HepG2 (cell line): ENCODE data around the gene CXCR1. TPM values are rescaled to one million over a fixed set of nuclear protein-coding genes. Genes with fewer than 3 reads are reported as not detected.

Experiments
- ATAC-seq: fragments of 200-7000 bp; cut with Tn5 transposase; 3 replicates; pipeline ENCODE4 v1.9.1; 2020; ENCODE audit warnings: mild to moderate bottlenecking, moderate library complexity
- BruUV-seq: library from RNA; stranded (reverse); fragments of 400-500 nt; replicated peaks from 2 replicates; lab custom pipeline; 2021; lab: Mats Ljungman, UMichigan
- CTCF ChIA-PET: fragments of 300-600 bp; formaldehyde crosslinking; extraction: SDS; loops from one replicate; lab custom pipeline; 2021; ENCODE audit warnings: low total read pairs, inconsistent platforms, low intra/inter-chr PET ratio; lab: Yijun Ruan, JAX
- POLR2A ChIA-PET: fragments of 350-600 bp; sonication (Branson Sonifier 250); formaldehyde crosslinking; loops from one replicate; lab custom pipeline; 2020; ENCODE audit warnings: antibody characterized with exemption, inconsistent platforms; lab: Yijun Ruan, JAX
- DNase-seq: peaks from one replicate; pipeline ENCODE4 v3.0.0-alpha.2; 2015; ENCODE audit warnings: low spot score
- FAIRE-seq: peaks from 3 replicates; lab custom pipeline; 2011; peaks lifted over from hg19 to GRCh38; lab: Jason Lieb, UNC
- H2AFZ ChIP-seq: one replicate; pipeline ENCODE4 v1.6.1; 2011; ENCODE audit warnings: low read length, inconsistent platforms
- H3K27ac ChIP-seq: fragments of 300-600 bp; 3 replicates; pipeline ENCODE4 v1.8.0; 2011; ENCODE audit warnings: mixed run types, mild to moderate bottlenecking, mixed read lengths, low read length, inconsistent platforms; ENCODE audit not compliant: insufficient read depth; ENCODE audit errors: extremely low read length
- H3K27me3 ChIP-seq, 2 experiments: fragments of 200-600 bp in 1 of 2; 2 replicates in 1 of 2; 3 replicates in 1 of 2; pipeline versions ENCODE4 v1.6.0 to v1.8.0; 2011; ENCODE audit warnings: low read length in 2 of 2, mild to moderate bottlenecking in 2 of 2, moderate library complexity in 2 of 2, inconsistent platforms in 1 of 2; ENCODE audit not compliant: insufficient read depth in 2 of 2, control insufficient read depth in 1 of 2
- H3K36me3 ChIP-seq, 2 experiments: fragments of 200-600 bp in 1 of 2; replicated peaks in 1 of 2; 2 replicates in 1 of 2; 3 replicates in 1 of 2; pipeline versions ENCODE4 v1.5.1 to v1.8.0; 2011; ENCODE audit warnings: low read length in 2 of 2, inconsistent platforms in 1 of 2; ENCODE audit not compliant: insufficient read depth in 2 of 2, control insufficient read depth in 1 of 2
- H3K4me1 ChIP-seq: 2 replicates; pipeline ENCODE4 v1.5.1; 2012; ENCODE audit warnings: low read length, inconsistent platforms; ENCODE audit not compliant: insufficient read depth
- H3K4me2 ChIP-seq: 2 replicates; pipeline ENCODE4 v1.6.0; 2011; ENCODE audit warnings: low read depth, low read length, inconsistent platforms
- H3K4me3 ChIP-seq, 3 experiments: fragments of 200-600 bp in 1 of 3; sonication (generic), shearing (Covaris generic) in 1 of 3; replicated peaks in 1 of 3; 2 replicates each; pipeline ENCODE4 v1.5.1; 2011 to 2016; ENCODE audit warnings: low read length in 3 of 3, inconsistent platforms in 2 of 3, low read depth in 2 of 3, mild to moderate bottlenecking in 2 of 3, control low read depth in 1 of 3, mixed read lengths in 1 of 3; ENCODE audit not compliant: insufficient read depth in 1 of 3
- H3K79me2 ChIP-seq: one replicate; pipeline ENCODE4 v1.6.1; 2011; ENCODE audit warnings: low read length, inconsistent platforms; ENCODE audit not compliant: insufficient read depth
- H3K9ac ChIP-seq: 2 replicates; pipeline ENCODE4 v1.6.0; 2011; ENCODE audit warnings: mild to moderate bottlenecking, low read depth, low read length, inconsistent platforms; ENCODE audit not compliant: insufficient read depth
- H3K9me3 ChIP-seq: 2 replicates; pipeline ENCODE4 v1.5.1; 2012; ENCODE audit warnings: mild to moderate bottlenecking, low read length
- H4K20me1 ChIP-seq: 2 replicates; pipeline ENCODE4 v1.6.0; 2011; ENCODE audit warnings: inconsistent platforms, mild to moderate bottlenecking, low read length, moderate library complexity; ENCODE audit not compliant: insufficient read depth
- AHR ChIP-seq: IDR thresholded peaks from 2 replicates; pipeline ENCODE4 v1.6.1; 2018; ENCODE audit warnings: missing genetic modification reagents, missing compliant biosample characterization
- FOXC1 ChIP-seq: sonication (generic); formaldehyde crosslinking; IDR thresholded peaks from 2 replicates; pipeline ENCODE4 v1.8.0; 2022; ENCODE audit warnings: mild to moderate bottlenecking, missing genetic modification reagents, borderline replicate concordance
- LCORL ChIP-seq, 2 experiments: fragments of 450-650 bp in 1 of 2; sonication (generic) in 1 of 2; formaldehyde crosslinking in 1 of 2; IDR thresholded peaks; 2 replicates each; pipeline versions ENCODE4 v1.5.0 to v1.6.1; 2017 to 2020; ENCODE audit warnings: antibody characterized with exemption in 1 of 2, missing genetic modification reagents in 1 of 2
- MXD4 ChIP-seq: IDR thresholded peaks from 2 replicates; pipeline ENCODE4 v1.6.1; 2016; ENCODE audit warnings: mild to moderate bottlenecking, missing biosample characterization, missing genetic modification reagents
- POLR2AphosphoS5 ChIP-seq: IDR thresholded peaks from 2 replicates; pipeline ENCODE4 v1.6.1; 2012; ENCODE audit warnings: low read depth, low read length
- SMYD3 ChIP-seq: sonication (generic); formaldehyde crosslinking; IDR thresholded peaks from 2 replicates; pipeline ENCODE4 v1.8.1; 2023; ENCODE audit warnings: mild to moderate bottlenecking, missing genetic modification reagents
- ZFP41 ChIP-seq: sonication (generic); formaldehyde crosslinking; IDR thresholded peaks from 2 replicates; pipeline ENCODE4 v1.4.0; 2020; ENCODE audit warnings: mild to moderate bottlenecking, missing genetic modification reagents, borderline replicate concordance
- ZNF260 ChIP-seq: sonication (generic); formaldehyde crosslinking; IDR thresholded peaks from 2 replicates; pipeline ENCODE4 v1.4.0; 2020; ENCODE audit warnings: missing genetic modification reagents, low read depth, mild to moderate bottlenecking, borderline replicate concordance
- ZNF629 ChIP-seq: sonication (generic); formaldehyde crosslinking; conservative IDR thresholded peaks from 2 replicates; pipeline ENCODE4 v1.5.0; 2020; ENCODE audit warnings: missing genetic modification reagents
- ZNF660 ChIP-seq: sonication (generic); formaldehyde crosslinking; IDR thresholded peaks from 2 replicates; pipeline ENCODE4 v1.5.1; 2020; ENCODE audit warnings: mild to moderate bottlenecking, low read depth, missing genetic modification reagents, borderline replicate concordance
- ZNF7 ChIP-seq: IDR thresholded peaks from 2 replicates; pipeline ENCODE4 v1.6.1; 2016; ENCODE audit warnings: missing biosample characterization, missing genetic modification reagents
- ZZZ3 ChIP-seq: sonication (generic); formaldehyde crosslinking; IDR thresholded peaks from 2 replicates; pipeline ENCODE4 v1.4.0; 2020; ENCODE audit warnings: missing genetic modification reagents, mild to moderate bottlenecking, borderline replicate concordance
- WGBS: methylation state at CpG from one replicate; pipeline ENCODE4 v1.1.6; 2017; ENCODE audit warnings: low lambda C conversion rate; 5-methylcytosine and 5-hydroxymethylcytosine counted together
- in situ Hi-C: cut with HindIII; loops from 2 replicates; pipeline ENCODE4 v1.10.0; 2017; ENCODE audit warnings: low pct_unique_long_range_greater_than_20kb; ENCODE audit not compliant: extremely low pct_ligation_motif_present
- intact Hi-C: fragments of 100-400 bp; cut with micrococcal nuclease; formaldehyde crosslinking; loops from one replicate; pipeline ENCODE4 v1.10.0; 2022; ENCODE audit not compliant: unreplicated experiment
- polyA plus RNA-seq, 8 experiments: library from polyadenylated mRNA; depleted of rRNA in 3 of 8; stranded (reverse) in 7 of 8; unstranded in 1 of 8; fragments of >200 nt; fragmentation: Illumina TruSeq in 4 of 8; extraction: Trizol in 4 of 8; gene quantifications; 2 replicates each; pipeline versions ENCODE4 v1.2.1 to v1.2.3, GENCODE V29; 2011 to 2016; ENCODE audit warnings: low read depth in 4 of 8, missing spikeins in 1 of 8, mixed read lengths in 1 of 8; ENCODE audit not compliant: insufficient read depth in 1 of 8
- total RNA-seq, 5 experiments: library from RNA; depleted of rRNA; stranded (reverse); fragments of >200 nt; fragmentation: Illumina TruSeq; extraction: Trizol; gene quantifications; 2 replicates each; pipeline ENCODE4 v1.2.3, GENCODE V29; 2016; ENCODE audit warnings: low read depth in 1 of 5
- TF ChIP-seq, protein P1 (sequence below): sonication (generic); formaldehyde crosslinking; conservative IDR thresholded peaks from 2 replicates; pipeline ENCODE4 v1.8.0; 2022; ENCODE audit warnings: missing genetic modification reagents
- TF ChIP-seq, protein P2 (sequence below): sonication (generic); formaldehyde crosslinking; IDR thresholded peaks from 2 replicates; pipeline ENCODE4 v1.4.0; 2020; ENCODE audit warnings: missing genetic modification reagents, borderline replicate concordance

The CXCR1 gene
- total and polyA plus RNA-seq, 2 of the 13 experiments (the other 11 are each of a cell fraction or from before 2014, with no cell fraction given): not detected

DNA sequence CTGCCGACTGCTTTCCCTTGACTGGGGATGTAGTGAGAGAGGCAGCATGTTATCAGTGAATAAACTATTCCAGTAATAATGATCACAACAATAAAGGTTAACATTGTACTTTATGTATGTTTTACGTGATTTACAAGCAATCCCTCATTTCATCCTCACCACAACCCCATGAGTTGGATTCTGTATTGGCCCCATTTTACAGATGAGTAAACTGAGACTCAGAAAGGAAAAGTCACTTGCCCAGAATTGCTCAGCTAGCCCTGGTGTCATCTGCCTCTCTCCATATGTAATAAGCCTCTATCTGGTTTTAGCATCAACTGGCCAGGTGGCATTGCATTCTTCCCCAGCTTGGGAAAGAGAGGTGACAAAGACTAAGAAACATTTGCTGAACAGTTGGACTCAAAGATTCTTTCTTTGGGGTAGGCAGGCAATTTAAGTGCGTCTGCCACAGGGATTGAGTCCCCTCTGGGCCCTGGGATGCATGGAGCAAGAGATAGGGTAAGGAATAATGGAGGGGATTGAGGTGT lies 38.8 kb downstream of the CXCR1 start:
- H3K9ac ChIP-seq: no peak overlapping the region
- H2AFZ ChIP-seq: no peak overlapping the region
- ATAC-seq: no peak
- H4K20me1 ChIP-seq: no peaks in the 10 kb centered on the region
- no peaks in the 10 kb centered on the region for H3K4me1 ChIP-seq
- POLR2A ChIA-PET: no interaction called here
- H3K36me3 ChIP-seq: no peaks in the 10 kb centered on the region
- intact Hi-C loops (no loop called here), in situ Hi-C loops (no loop called here)
- TF ChIP-seq ZNF629 (CRISPR knock-in tag) (peak; percentile 76), FOXC1 (no peak)
- TF ChIP-seq, all 625 proteins: peak for 1
- no peaks in the 10 kb centered on the region for H3K9me3 ChIP-seq
- no peak for FAIRE-seq
- WGBS: 16% methylated on average over 3 of the region's 3 CpGs
- no peak overlapping the region for H3K4me2 ChIP-seq
- no peaks in the 10 kb centered on the region for H3K79me2 ChIP-seq
- peaks cover 3 to 46% of the 10 kb centered on the region in 2 experiments for H3K27me3 ChIP-seq
- H3K27ac ChIP-seq: no peak overlapping the region
- no peak for DNase-seq
- no TSS peak for BruUV-seq
- CTCF ChIA-PET: no interaction called here
- H3K4me3 ChIP-seq: no peak overlapping the region

DNA sequence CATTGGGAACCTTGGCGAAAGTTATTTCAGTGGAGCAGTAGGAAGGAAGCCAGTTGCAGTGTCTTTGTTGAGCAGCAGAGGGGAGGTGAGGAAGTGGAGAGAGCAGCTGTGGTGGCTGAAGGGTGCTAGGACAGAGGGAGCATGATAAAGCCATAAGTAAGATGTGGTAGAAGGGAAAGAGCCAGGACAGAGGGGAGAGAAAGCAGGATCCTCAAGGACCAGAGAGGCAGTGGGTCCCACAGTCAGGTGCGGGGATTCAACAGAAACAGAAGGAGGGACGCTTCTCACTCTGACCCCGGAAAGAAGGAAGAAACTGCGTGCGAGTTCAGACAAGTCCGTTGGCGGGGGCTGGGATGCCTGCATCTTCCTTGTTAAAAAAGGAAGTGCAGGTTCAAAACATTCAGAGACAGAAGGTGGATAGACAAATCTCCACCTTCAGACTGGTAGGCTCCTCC lies 41.1 kb downstream of the CXCR1 start, which contains the start of gene CXCR2:
CXCR2 (plus strand) TSS at position 403 of the 455 bp plus-strand sequence. CDS start 8,774 bp downstream, outside the sequence.
- no peak within 1 kb of the TSS for H3K4me2 ChIP-seq
- CTCF ChIA-PET: no interaction called here
- TF ChIP-seq ZFP41 (CRISPR knock-in tag): no peak
- no peak for TF ChIP-seq ZNF660
- TF ChIP-seq, protein P1, sequence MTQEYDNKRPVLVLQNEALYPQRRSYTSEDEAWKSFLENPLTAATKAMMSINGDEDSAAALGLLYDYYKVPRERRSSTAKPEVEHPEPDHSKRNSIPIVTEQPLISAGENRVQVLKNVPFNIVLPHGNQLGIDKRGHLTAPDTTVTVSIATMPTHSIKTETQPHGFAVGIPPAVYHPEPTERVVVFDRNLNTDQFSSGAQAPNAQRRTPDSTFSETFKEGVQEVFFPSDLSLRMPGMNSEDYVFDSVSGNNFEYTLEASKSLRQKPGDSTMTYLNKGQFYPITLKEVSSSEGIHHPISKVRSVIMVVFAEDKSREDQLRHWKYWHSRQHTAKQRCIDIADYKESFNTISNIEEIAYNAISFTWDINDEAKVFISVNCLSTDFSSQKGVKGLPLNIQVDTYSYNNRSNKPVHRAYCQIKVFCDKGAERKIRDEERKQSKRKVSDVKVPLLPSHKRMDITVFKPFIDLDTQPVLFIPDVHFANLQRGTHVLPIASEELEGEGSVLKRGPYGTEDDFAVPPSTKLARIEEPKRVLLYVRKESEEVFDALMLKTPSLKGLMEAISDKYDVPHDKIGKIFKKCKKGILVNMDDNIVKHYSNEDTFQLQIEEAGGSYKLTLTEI (CRISPR knock-in tag): no peak
- TF ChIP-seq ZNF7: no peak
- TF ChIP-seq AHR (CRISPR knock-in tag): no peak
- TF ChIP-seq POLR2AphosphoS5: no peak
- no peak for TF ChIP-seq LCORL (IDR thresholded peaks at IDR 0.05)
- no peak for TF ChIP-seq LCORL (CRISPR knock-in tag; IDR thresholded peaks at IDR 0.05)
- no peak for TF ChIP-seq ZNF260 (CRISPR knock-in tag)
- no peak for TF ChIP-seq MXD4 (CRISPR knock-in tag)
- TF ChIP-seq, protein P2, sequence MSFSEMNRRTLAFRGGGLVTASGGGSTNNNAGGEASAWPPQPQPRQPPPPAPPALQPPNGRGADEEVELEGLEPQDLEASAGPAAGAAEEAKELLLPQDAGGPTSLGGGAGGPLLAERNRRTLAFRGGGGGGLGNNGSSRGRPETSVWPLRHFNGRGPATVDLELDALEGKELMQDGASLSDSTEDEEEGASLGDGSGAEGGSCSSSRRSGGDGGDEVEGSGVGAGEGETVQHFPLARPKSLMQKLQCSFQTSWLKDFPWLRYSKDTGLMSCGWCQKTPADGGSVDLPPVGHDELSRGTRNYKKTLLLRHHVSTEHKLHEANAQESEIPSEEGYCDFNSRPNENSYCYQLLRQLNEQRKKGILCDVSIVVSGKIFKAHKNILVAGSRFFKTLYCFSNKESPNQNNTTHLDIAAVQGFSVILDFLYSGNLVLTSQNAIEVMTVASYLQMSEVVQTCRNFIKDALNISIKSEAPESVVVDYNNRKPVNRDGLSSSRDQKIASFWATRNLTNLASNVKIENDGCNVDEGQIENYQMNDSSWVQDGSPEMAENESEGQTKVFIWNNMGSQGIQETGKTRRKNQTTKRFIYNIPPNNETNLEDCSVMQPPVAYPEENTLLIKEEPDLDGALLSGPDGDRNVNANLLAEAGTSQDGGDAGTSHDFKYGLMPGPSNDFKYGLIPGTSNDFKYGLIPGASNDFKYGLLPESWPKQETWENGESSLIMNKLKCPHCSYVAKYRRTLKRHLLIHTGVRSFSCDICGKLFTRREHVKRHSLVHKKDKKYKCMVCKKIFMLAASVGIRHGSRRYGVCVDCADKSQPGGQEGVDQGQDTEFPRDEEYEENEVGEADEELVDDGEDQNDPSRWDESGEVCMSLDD (CRISPR knock-in tag): no peak
- TF ChIP-seq ZZZ3 (CRISPR knock-in tag): no peak
- TF ChIP-seq SMYD3 (CRISPR knock-in tag): no peak

More for the DNA sequence above, 41.1 kb downstream of the CXCR1 start, which contains the start of gene CXCR2:
- no peaks in the 10 kb centered on the region for H3K79me2 ChIP-seq
- no peaks in the 10 kb centered on the region for H3K36me3 ChIP-seq
- H3K27ac ChIP-seq: no peak within 1 kb of the TSS
- 33% methylated on average over 8 of the region's 8 CpGs for WGBS
- peaks cover 1 to 42% of the 10 kb centered on the region in 2 experiments for H3K27me3 ChIP-seq
- H3K9me3 ChIP-seq: no peaks in the 10 kb centered on the region
- in situ Hi-C loops (no loop called here), intact Hi-C loops (no loop called here)
- no peak within 1 kb of the TSS for H2AFZ ChIP-seq
- no TSS peak for BruUV-seq
- H3K4me3 ChIP-seq: no peak within 1 kb of the TSS
- no peak within 1 kb of the TSS for H3K9ac ChIP-seq
- no peaks in the 10 kb centered on the region for H4K20me1 ChIP-seq
- no peak for DNase-seq
- no peaks in the 10 kb centered on the region for H3K4me1 ChIP-seq
- POLR2A ChIA-PET: no interaction called here
- peak; percentile 72 for ATAC-seq
- FAIRE-seq: no peak
